Stimulated activated CD4-positive, alpha-beta T cell treated with anti-CD3 and anti-CD28 coated beads, Interleukin-4, amount 100 ng/mL, for 24 hours (primary cell): ENCODE data around the gene FBXO31.

ENCODE experiments used
- DNase-seq: peaks from one replicate; pipeline ENCODE4 v3.0.0-alpha.2; 2020

Gene FBXO31

DNA sequence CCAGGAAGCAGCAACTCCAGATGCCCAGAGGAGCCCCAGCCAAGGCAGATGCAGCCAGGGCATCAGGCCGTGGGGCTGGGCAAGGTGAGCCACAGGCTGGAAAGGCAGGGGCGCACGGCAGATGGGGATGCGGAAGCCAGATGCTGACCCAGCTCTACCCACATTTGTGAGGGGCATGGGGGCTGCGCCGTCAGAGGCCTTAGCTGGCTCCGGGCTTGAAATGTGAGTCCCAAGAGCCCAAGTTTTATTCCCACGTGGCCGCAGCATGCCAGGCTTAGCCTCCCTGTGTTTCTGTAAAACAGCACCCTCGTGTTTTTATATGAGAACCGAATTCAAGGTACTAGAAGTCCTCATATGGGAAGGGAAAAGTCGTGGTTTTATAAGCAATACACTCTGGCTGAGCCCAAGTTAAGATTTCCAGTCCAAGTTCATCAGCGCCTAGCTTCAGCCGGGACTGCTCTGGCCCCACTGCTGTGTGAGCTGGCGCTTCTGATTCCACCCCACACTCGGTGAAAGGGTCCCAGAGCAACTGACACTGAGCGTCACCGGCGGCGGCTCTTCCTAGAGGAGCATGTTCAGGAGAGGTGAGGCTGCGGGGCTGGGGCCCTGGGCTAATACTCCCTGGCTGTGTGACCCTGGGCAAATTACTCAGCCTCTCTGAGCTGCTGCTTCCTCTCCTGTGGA, 59.7 kb downstream of the FBXO31 start:
- no peak for DNase-seq

DNA sequence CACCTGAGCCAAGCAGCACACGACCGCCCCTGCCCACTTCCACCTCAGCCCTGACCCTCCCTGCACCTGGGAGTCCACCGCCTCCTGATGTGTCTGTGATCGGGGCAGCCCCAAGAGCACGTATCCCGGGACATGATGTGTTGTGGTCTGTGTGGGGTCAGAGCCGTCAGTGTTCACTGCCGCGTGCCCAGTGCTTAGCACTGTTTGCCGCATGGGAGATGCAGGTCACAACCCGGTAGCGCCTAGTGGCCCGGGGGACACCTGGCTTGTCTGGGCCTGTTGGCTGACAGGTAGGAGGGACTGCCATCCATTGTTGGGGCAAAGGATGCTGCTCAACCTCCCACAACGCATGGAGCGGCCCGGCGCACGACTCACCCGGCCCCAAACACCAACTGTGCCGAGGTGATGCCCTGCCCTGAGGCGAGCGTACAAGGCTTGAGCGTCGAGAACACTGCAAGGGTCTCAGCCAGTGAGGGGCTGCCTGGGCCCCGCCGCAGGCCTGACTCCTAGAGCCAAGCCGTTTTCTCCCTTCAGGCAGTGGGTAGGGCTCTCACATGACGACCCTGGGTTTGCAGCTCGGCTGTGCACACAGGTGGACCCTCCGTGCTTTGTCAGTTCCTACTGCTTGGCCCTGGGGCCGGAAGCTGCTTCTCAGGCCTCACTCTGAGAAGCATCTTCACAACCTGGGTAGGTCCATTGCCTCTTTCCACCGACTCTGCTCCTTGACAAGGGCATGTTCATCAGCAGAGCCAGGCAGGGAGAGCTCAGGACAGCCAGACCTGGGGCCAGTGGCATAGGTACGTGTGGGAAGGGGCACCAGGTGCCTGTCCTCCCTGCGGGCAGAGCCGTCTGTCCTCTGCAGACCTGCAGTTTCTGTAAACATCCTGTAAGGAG, 60.5 kb downstream of the FBXO31 start:
- no peak for DNase-seq

DNA sequence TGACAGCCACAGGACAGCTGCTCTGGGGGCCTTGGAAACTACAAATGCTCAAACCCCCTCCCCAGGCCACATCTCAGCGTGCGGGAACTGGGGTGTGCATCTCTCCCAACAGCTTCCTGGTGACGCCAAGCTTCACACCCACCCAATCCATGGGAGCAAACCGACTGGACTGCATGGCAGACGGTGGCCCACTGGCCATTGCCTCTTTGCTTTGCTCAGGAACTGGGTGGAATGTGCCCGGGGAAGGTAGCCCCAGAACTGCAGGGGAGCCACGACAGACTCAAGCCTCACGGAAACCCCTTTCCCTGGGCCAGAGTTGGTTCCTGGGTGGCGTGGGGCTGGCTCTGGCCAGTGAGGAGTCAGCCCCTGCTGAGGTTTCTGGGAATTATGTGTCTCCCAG, 61.2 kb downstream of the FBXO31 start:
- DNase-seq = no peak

- no peak for DNase-seq
Observed at GRCh38 chr16:87321336-87322107, 62.1 kb downstream of the FBXO31 start.

GRCh38 chr16:87320510-87321227, 62.9 kb downstream of the FBXO31 start:
- no peak for DNase-seq

- DNase-seq = no peak
Observed at GRCh38 chr16:87319997-87320491, 63.5 kb downstream of the FBXO31 start.

DNA sequence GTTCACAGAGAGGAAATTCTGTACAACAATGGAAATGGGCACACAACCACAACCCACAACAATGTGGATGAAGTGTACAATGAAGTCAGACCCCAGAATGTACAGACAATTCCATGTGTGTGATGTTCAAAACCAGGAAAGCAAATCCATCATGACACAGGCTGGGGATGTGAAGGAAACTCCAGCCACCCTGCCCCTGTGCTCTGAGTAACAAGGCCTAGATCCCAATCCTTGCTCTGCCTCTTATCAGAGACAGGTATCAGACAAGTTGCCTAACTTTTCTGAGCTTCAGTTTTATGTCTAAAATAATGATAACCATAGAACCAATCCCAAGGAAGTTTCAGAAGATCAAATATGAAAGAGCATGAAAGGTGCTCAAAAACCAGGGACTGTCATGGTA, 64.6 kb downstream of the FBXO31 start:
- no peak for DNase-seq

GRCh38 chr16:87317750-87318644, 65.6 kb downstream of the FBXO31 start:
- peak; percentile 51 for DNase-seq

GRCh38 chr16:87316923-87317749, 66.4 kb downstream of the FBXO31 start, which contains the start of gene C16orf95:
Gene C16orf95 (minus strand): TSS chr16:87317392. CDS start chr16:87317242, 150 bp downstream.
- peak; percentile 97 for DNase-seq

DNA sequence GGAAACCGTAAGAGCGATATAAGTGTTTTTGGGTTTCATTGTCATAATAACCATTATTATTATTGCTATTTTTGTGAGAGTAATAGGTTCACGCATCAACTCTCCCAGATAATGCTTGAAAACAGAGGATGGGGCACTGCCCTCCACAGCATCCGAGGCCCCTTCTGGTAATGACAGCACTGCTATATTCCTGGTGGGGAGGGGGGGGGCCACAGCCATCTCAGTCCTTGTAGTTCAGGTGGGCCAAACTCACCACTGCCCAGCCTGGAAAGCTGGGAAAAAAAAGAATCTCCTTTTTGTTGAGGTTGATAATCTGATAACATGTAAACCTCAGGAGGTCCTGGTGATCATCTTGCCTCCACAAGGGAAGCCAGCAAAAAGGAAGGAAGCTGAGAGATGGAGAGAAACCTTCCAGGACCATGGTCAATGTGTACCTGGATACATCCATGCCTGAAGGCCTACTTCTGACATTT, 67.1 kb downstream of the FBXO31 start:
- DNase-seq = no peak

- DNase-seq = no peak
Observed at GRCh38 chr16:87314990-87315420, 68.6 kb downstream of the FBXO31 start.

- no peak for DNase-seq
Observed at GRCh38 chr16:87312008-87312407, 71.6 kb downstream of the FBXO31 start.

- no peak for DNase-seq
Observed at GRCh38 chr16:87311387-87311786, 72.2 kb downstream of the FBXO31 start.

DNA sequence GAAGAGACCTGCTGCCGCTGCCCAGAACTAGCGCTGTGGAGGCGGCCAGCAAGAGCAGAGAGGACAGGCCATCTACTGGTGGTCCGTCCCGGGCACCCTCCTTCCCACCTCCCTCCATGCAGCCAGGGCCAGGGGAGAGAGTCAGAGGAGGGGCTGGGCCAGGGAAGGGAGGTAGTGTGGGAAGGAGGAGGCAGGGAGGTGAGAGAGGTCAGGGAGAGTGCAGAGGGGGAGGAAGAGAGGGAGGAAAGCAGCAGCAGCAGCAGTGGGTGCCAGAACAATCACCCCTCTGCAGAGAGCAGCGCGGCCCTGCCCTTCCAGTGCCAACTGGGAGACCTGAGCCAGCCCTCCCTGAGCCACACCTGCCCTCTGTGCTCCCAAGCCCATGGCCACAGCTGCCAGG, 73.0 kb downstream of the FBXO31 start:
- DNase-seq = no peak

GRCh38 chr16:87309620-87310525, 73.7 kb downstream of the FBXO31 start:
- no peak for DNase-seq

DNA sequence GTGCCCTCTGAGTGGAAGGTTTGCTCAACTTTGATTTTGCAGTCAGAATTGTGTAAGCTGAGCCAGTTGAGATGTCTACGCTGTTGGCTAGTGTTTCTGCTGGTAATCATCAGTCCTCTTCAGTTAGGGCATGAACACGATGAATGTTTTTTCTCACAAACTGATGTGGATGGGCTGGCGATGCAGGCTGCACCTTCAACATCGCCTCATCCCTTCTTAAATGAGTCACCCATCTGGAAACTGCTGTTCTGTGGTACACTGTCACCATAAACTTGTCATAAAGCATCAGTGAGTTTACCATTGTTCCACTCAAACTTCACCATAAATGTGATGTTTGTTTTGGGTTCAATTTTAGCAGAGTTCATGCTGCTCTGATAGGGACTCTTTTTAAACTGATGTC, 74.8 kb downstream of the FBXO31 start:
- no peak for DNase-seq

DNA sequence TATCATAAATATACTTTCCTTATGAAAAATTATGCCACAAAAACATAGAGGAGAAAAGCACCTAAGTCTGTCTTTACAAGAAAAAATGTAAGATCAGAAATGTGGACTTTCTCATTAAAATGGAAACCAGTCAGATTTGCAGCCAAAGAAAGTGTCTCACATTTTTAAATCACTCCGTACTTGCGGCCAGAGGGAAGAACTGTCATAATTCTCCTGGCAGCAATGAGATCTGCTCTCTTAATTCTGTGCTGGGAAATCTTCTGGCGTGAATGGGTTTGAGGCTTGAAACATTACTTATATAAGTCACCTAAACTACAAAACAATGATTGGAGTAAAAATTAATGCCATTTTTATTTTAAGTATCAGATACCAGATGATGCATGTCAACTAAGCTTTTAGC, 77.1 kb downstream of the FBXO31 start:
- no peak for DNase-seq

- no peak for DNase-seq
Observed at GRCh38 chr16:87305505-87306391, 77.8 kb downstream of the FBXO31 start.
